Fibroblast of lung (primary cell): Measurements from ENCODE around the gene PLA2G6. TPM values are rescaled to one million over a fixed set of nuclear protein-coding genes. Genes with fewer than 3 reads are reported as not detected.

Experiments used
- DNase-seq, 2 donors: peaks; one replicate each; pipeline versions ENCODE4 v3.0.0 to v3.0.0-alpha.2; 2010; ENCODE audit warnings: low read depth in 2 of 2
- H2AFZ ChIP-seq: 2 replicates; pipeline ENCODE4 v1.5.1; 2012; ENCODE audit warnings: low read length, control low read depth, inconsistent platforms
- H3K27ac ChIP-seq: 2 replicates; pipeline ENCODE4 v1.5.1; 2011; ENCODE audit warnings: low read length, control low read depth; ENCODE audit not compliant: insufficient read depth
- H3K27me3 ChIP-seq: 2 replicates; pipeline ENCODE4 v1.5.1; 2011; ENCODE audit warnings: mild to moderate bottlenecking, low read length; ENCODE audit not compliant: control insufficient read depth, insufficient read depth
- H3K36me3 ChIP-seq: 2 replicates; pipeline ENCODE4 v1.5.1; 2011; ENCODE audit warnings: low read length; ENCODE audit not compliant: control insufficient read depth, insufficient read depth
- H3K4me1 ChIP-seq: 2 replicates; pipeline ENCODE4 v1.5.1; 2011; ENCODE audit warnings: low read length; ENCODE audit not compliant: control insufficient read depth, insufficient read depth; ENCODE audit errors: extremely low read depth
- H3K4me2 ChIP-seq: 2 replicates; pipeline ENCODE4 v1.5.1; 2011; ENCODE audit warnings: low read length, control low read depth; ENCODE audit not compliant: insufficient read depth; ENCODE audit errors: extremely low read depth
- H3K4me3 ChIP-seq, 4 experiments: fragments of 200-600 bp in 1 of 4; sonication (generic) in 1 of 4; replicated peaks in 1 of 4; 2 replicates each; pipeline ENCODE4 v1.5.1; 2011 to 2016; ENCODE audit warnings: low read length in 4 of 4, low read depth in 3 of 4, mild to moderate bottlenecking in 3 of 4, control low read depth in 2 of 4, inconsistent platforms in 1 of 4, mixed read lengths in 1 of 4; ENCODE audit not compliant: insufficient read depth in 1 of 4; ENCODE audit errors: control extremely low read depth in 1 of 4
- H3K79me2 ChIP-seq: 2 replicates; pipeline ENCODE4 v1.5.1; 2012; ENCODE audit warnings: mild to moderate bottlenecking, low read length, inconsistent platforms; ENCODE audit not compliant: control insufficient read depth, insufficient read depth
- H3K9ac ChIP-seq: 2 replicates; pipeline ENCODE4 v1.5.1; 2011; ENCODE audit warnings: mild to moderate bottlenecking, low read length, control low read depth; ENCODE audit not compliant: insufficient read depth
- H3K9me3 ChIP-seq: 2 replicates; pipeline ENCODE4 v1.5.1; 2012; ENCODE audit warnings: low read depth, low read length; ENCODE audit not compliant: control insufficient read depth, insufficient read depth
- H4K20me1 ChIP-seq: 2 replicates; pipeline ENCODE4 v1.5.1; 2011; ENCODE audit warnings: low read length; ENCODE audit not compliant: control insufficient read depth, insufficient read depth; ENCODE audit errors: extremely low read depth
- CTCF ChIP-seq, 2 donors: IDR thresholded peaks in 1 of 2; conservative IDR thresholded peaks in 1 of 2; 1 replicate in 1 of 2; 2 replicates in 1 of 2; pipeline ENCODE4 v1.5.1; 2011 to 2012; ENCODE audit warnings: low read length in 2 of 2, control low read depth in 1 of 2, inconsistent platforms in 1 of 2, low read depth in 1 of 2, mild to moderate bottlenecking in 1 of 2
- EZH2 ChIP-seq: IDR thresholded peaks from 2 replicates; pipeline ENCODE4 v1.5.1; 2012; ENCODE audit warnings: low read length, control low read depth, mild to moderate bottlenecking; ENCODE audit errors: missing control alignments
- polyA plus RNA-seq, 2 donors: library from polyadenylated mRNA; depleted of rRNA in 1 of 2; stranded (reverse) in 1 of 2; unstranded in 1 of 2; fragments of >200 nt; gene quantifications; 2 replicates each; pipeline ENCODE4 v1.2.1, GENCODE V29; 2011 to 2012; ENCODE audit warnings: missing spikeins in 1 of 2
- total RNA-seq: library from RNA; depleted of rRNA; stranded (reverse); fragments of >200 nt; gene quantifications from 2 replicates; pipeline ENCODE4 v1.2.1, GENCODE V29; 2014

Gene PLA2G6
- total and polyA plus RNA-seq, 2 donors (not counting 1 experiment from before 2014, with no cell fraction given) = 4.8 to 29.9 TPM

GRCh38 chr22:38173641-38173906 lies 8.1 kb downstream of the PLA2G6 start:
- Histone ChIP-seq H3K4me2 (no peak overlapping the region), H3K27me3 (no peaks in the 10 kb centered on the region), H4K20me1 (no peaks in the 10 kb centered on the region), H3K36me3 (no peaks in the 10 kb centered on the region), H3K79me2 (no peaks in the 10 kb centered on the region), H3K9ac (no peak overlapping the region), H3K4me3 (no peak overlapping the region), H3K9me3 (no peaks in the 10 kb centered on the region), H3K27ac (no peak overlapping the region), H2AFZ (no peak overlapping the region), H3K4me1 (peaks cover 13% of the 10 kb centered on the region)
- TF ChIP-seq EZH2 (no peak), CTCF (conservative IDR thresholded peaks at IDR 0.05 in 1 of 2, IDR thresholded peaks at IDR 0.05 in 1 of 2; ENCODE audit: low read depth in 1 of 2, low read length in 2 of 2) (no peak)
- no peak for DNase-seq

GRCh38 chr22:38172832-38173640 lies 8.6 kb downstream of the PLA2G6 start:
- no peaks in the 10 kb centered on the region for H3K79me2 ChIP-seq
- no peaks in the 10 kb centered on the region for H3K27me3 ChIP-seq
- no peak overlapping the region for H3K4me3 ChIP-seq
- H3K4me1 ChIP-seq = peaks cover 13% of the 10 kb centered on the region
- no peak overlapping the region for H3K4me2 ChIP-seq
- H3K9me3 ChIP-seq = no peaks in the 10 kb centered on the region
- no peaks in the 10 kb centered on the region for H3K36me3 ChIP-seq
- peak overlapping the region; percentile 15 for H2AFZ ChIP-seq
- peak; percentile 57 to 62 for DNase-seq
- H4K20me1 ChIP-seq = no peaks in the 10 kb centered on the region
- TF ChIP-seq CTCF (conservative IDR thresholded peaks at IDR 0.05 in 1 of 2, IDR thresholded peaks at IDR 0.05 in 1 of 2; ENCODE audit: low read depth in 1 of 2, low read length in 2 of 2) = no peak
- H3K9ac ChIP-seq = no peak overlapping the region
- H3K27ac ChIP-seq = no peak overlapping the region

DNA sequence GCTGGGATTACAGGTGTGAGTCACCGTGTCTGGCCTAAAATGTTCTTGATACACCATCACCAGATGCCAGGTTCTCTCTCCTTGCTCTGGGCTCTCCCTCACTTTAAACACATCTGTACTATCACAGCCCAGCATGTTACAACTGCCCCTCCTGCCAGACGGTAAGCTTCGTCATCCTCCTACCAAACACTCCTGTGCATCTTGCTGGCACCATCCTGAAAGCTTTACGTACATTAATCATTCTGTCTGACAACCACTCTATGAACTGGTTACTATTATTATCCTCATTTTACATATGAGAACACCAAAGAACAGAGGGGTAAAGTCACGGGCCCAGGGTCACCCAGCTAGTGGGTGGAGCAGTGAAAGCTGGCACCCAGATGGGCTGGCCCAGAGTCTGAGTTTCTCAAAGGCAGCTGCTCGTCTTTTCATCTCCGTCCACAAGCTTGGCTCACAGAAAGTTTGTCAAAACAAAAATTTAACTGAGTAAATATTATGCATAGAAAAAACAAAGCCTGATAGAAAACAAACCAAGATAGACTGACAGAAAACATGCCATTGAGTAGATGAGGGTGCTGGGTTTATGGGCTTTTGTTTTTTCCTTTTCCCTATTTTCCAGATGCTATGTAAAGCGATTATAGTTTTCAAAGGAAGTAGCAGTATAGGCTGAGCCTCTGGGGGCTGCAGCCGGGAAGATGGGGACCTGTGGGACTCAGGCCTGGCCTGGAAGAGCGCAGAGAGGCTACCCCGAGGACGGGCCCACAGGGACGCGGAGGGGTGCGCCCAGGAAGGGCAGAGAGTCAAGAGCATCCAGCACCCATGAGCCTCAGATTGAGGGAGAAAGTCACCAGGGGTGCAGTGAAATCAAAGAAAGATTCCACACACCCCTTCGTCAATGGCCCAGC lies 9.5 kb downstream of the PLA2G6 start:
- Histone ChIP-seq H3K9me3 (no peaks in the 10 kb centered on the region), H3K27me3 (no peaks in the 10 kb centered on the region), H3K4me1 (peaks cover 13% of the 10 kb centered on the region), H4K20me1 (no peaks in the 10 kb centered on the region), H3K79me2 (no peaks in the 10 kb centered on the region), H3K4me2 (no peak overlapping the region), H3K36me3 (no peaks in the 10 kb centered on the region), H3K4me3 (no peak overlapping the region), H3K27ac (no peak overlapping the region), H3K9ac (no peak overlapping the region), H2AFZ (peak overlapping the region; percentile 15)
- DNase-seq = peak; percentile 37 to 75
- TF ChIP-seq CTCF (conservative IDR thresholded peaks at IDR 0.05 in 1 of 2, IDR thresholded peaks at IDR 0.05 in 1 of 2; ENCODE audit: low read depth in 1 of 2, low read length in 2 of 2) (no peak), EZH2 (no peak)
